ENCODE data around the gene TNFAIP8L1. TPM values are rescaled to one million over a fixed set of nuclear protein-coding genes. Genes with fewer than 3 reads are reported as not detected.

Gene TNFAIP8L1
- total RNA-seq, 1 donor from 2014 or later: 24.5 TPM

DNA sequence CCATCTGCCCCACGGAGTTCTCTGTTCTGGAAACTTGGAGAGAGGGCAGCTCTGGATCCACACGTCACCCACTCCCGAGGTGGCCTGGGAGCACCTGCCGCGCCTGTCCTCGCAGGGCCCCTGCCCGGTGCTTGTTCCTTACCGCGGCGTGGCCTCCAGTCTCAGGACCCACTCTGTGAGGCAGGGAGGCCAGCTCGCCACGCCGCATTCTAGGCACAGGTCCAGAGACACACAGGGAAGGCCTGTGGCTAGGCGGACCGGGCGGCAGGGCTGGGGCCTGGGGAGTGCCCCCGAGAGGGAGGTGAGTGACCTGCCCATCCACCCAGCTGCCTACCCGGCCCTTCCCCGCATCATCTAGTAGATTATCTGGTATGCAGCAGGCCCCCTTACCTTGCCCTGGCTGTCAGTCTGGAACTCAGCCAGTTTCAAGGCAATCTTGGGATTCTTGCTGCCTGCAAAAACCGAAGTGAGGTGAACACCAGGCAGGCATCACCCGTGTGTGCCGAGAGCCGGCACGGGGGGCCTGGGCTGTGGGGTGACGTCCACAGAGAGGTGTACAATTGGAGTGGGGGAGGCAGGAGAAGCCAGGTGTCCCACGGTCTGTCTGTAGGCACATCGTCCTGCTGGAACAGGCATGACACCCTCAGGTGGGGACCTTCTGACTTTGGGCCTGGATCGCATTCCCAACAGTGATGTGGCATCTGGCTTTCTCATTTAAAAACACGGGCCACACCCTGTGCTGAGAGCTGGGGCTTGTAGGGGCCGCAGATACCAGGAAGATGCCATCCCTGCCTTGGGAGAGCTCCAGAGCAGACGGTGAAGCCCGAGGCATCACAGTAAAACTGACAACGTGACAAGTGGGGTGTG, 60.7 kb downstream of the TNFAIP8L1 start:
- ATAC-seq (no peak), DNase-seq (ENCODE audit: low spot score) (no peak)

DNA sequence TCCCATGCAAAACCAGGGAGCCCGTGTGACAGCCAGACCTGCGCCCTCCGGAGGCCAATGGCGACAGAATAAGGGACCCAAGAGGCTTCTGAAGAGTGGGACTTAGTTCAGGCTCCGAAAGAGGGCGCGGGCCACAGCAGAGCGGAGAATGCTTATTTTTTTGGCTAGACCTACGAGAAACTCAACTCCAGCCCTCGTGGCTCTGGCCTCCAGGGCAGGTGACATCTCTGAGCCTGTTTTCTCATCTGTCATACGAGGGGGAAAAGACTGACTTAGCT, 61.3 kb downstream of the TNFAIP8L1 start:
- ATAC-seq: no peak

DNA sequence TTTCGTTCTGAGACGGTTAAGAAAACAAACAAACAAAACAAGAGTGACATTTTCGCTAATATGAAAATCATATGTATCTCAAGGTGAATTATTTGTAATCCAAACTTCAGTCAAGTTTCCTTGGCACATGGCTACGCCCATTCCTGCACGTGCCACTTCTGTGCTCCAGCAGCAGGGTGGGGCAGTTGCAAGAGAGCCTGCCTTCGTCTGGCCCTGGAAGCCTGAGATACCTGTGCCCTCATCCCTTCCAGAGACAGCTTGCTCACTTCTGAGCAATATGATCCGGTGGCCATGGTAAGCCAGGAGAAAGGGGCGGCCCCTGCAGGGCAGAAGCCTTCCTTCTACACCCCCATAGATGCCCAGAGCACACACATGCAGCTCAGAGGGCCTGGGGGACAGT, 62.2 kb downstream of the TNFAIP8L1 start:
- ATAC-seq (no peak), DNase-seq (ENCODE audit: low spot score) (no peak)

More for the DNA sequence above, 61.3 kb downstream of the TNFAIP8L1 start:
- no peak for DNase-seq (ENCODE audit: low spot score)

DNA sequence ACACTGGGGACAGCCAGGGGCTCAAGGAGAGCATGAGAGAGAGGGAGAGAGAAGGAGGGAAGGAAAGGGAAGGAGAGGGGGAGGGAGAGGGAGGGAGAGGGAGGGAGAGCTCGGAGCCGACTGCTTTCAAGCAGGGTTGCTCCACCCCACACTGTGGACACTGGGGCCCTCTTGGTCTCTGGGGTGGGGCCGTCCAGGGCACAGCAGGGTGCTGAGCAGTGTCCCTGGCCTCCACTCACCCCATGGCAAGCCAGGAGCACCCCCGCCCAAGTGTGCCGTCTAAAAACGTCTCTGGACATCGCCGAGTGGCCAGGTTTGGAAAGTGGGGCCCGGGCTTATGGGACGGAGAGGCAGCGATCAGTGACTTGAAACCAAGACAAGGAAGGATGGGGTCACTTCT, 63.4 kb downstream of the TNFAIP8L1 start:
- no peak for ATAC-seq
- no peak for DNase-seq (ENCODE audit: low spot score)

DNA sequence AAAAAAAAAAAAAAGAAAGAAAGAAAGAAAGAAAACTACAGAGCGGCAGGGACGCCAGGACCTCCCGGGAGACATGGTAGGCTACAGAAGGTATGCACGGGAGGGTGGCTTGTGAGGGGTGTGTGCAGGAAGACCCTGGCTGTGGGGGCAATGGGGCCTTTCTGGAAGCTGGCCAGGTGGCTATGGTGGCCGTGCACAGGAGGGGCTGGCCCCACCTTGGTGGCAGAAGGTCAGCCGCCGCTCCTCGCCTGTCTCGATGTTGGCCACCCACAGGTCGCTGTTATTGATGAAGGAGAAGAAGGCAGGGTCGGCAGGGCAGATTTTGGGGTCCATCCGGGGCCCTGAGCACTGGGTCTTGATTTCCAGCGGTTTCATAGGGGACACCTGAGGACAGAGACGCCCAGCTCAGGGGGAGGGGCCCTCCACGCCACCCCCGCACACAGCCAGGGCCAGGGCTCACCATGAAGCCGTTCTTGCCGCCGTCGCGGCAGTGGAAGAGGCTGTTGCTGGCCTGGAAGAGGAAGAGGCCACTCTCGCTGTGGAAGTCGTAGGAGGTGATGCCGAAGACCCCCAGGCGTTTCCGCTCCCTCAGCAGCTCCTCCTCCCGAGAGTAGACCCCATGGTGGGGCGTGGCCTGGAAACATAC, 64.5 kb downstream of the TNFAIP8L1 start:
- ATAC-seq (no peak), DNase-seq (ENCODE audit: low spot score) (no peak)

DNA sequence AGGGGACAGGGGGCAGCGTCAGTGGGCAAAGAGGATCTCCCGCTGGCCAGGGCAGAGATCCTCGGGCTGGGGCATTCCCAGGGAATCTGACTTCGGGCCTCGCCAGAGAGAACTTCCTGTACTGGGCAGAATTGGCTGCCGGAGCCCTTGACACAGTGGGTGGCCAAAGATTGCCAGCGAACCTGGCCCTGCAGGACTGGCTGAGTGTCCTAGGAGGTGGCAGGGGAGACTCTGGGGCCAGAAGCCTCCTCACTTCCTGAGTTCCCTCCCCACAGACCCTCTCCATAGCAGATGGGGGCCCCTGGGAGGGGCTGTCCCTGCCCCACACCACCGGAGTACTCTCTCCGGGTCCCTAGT, 65.0 kb downstream of the TNFAIP8L1 start:
- DNase-seq (ENCODE audit: low spot score) (no peak), ATAC-seq (no peak)

Other genes with a start within 250 kb of the TNFAIP8L1 start
- gene SH3GL1, start 239.0 kb upstream of the TNFAIP8L1 start, total RNA-seq: 30.2 TPM
- 3.3 TPM for gene CHAF1A, start 236.9 kb upstream of the TNFAIP8L1 start, total RNA-seq
- gene UBXN6, start 181.7 kb upstream of the TNFAIP8L1 start, total RNA-seq: 73.5 TPM
- 16.8 TPM for gene HDGFL2, start 167.2 kb upstream of the TNFAIP8L1 start, total RNA-seq
- gene PLIN4, start 121.0 kb upstream of the TNFAIP8L1 start, total RNA-seq: 36.8 TPM
- 136 TPM for gene PLIN5, start 104.3 kb upstream of the TNFAIP8L1 start, total RNA-seq
- gene LRG1, start 99.5 kb upstream of the TNFAIP8L1 start, total RNA-seq: 328 TPM
- 1.8 TPM for gene SEMA6B, start 79.8 kb upstream of the TNFAIP8L1 start, total RNA-seq
- 85.4 TPM for gene MYDGF, start 30.8 kb downstream of the TNFAIP8L1 start, total RNA-seq
- gene DPP9, start 84.3 kb downstream of the TNFAIP8L1 start, total RNA-seq: 61.3 TPM
- 6.2 TPM for gene FEM1A, start 152.2 kb downstream of the TNFAIP8L1 start, total RNA-seq
- 11.1 TPM for gene TICAM1, start 192.2 kb downstream of the TNFAIP8L1 start, total RNA-seq
- gene PLIN3, start 228.2 kb downstream of the TNFAIP8L1 start, total RNA-seq: 12.0 TPM

All from left lobe of liver (tissue), 2 donors.